Tibial artery (tissue), 4 donors: Measurements from ENCODE around the gene PCDHGB2.
"Not testable (repeated sequence)": the region's sequence is repeated elsewhere in the genome, so short reads cannot be mapped to it uniquely, and the experiment has no call there.

Experiments
- DNase-seq, 2 donors: peaks; one replicate each; pipeline ENCODE4 v3.0.0-alpha.2; 2019
- H3K27ac ChIP-seq, 2 donors: fragments of 200-600 bp; sonication (generic) in 1 of 2; 1 replicate in 1 of 2; 2 replicates in 1 of 2; pipeline ENCODE4 v1.5.1; 2018 to 2019; ENCODE audit warnings: mild to moderate bottlenecking in 1 of 2
- H3K27me3 ChIP-seq, 2 donors: fragments of 200-600 bp; sonication (generic) in 1 of 2; one replicate each; pipeline versions ENCODE4 v1.5.1 to v1.6.0; 2016 to 2019
- H3K36me3 ChIP-seq, 3 donors: fragments of 200-600 bp; sonication (generic) in 2 of 3; one replicate each; pipeline ENCODE4 v1.5.1; 2016 to 2019; ENCODE audit warnings: mild to moderate bottlenecking in 2 of 3
- H3K4me1 ChIP-seq, 4 donors: fragments of 200-600 bp; sonication (generic) in 2 of 4; 1 replicate in 3 of 4; 2 replicates in 1 of 4; pipeline ENCODE4 v1.5.1; 2016 to 2019
- H3K4me3 ChIP-seq, 2 donors: fragments of 200-600 bp; sonication (generic) in 1 of 2; 1 replicate in 1 of 2; 2 replicates in 1 of 2; pipeline ENCODE4 v1.5.1; 2018 to 2019; ENCODE audit warnings: mild to moderate bottlenecking in 2 of 2
- H3K9me3 ChIP-seq, 3 donors: fragments of 200-600 bp; sonication (generic) in 1 of 3; one replicate each; pipeline ENCODE4 v1.5.1; 2016 to 2019
- intact Hi-C: fragments of 100-400 bp; cut with DNase I; formaldehyde crosslinking; loops from one replicate; pipeline ENCODE4 v1.15.0; 2023; ENCODE audit warnings: low total_unique reads
- TF ChIP-seq, protein P1 (sequence below), 2 experiments: fragments of 200-600 bp in 1 of 2; fragments of 450-650 bp in 1 of 2; IDR thresholded peaks; one replicate each; pipeline ENCODE4 v1.5.1; 2017 to 2019; ENCODE audit warnings: antibody characterized with exemption in 2 of 2, mild to moderate bottlenecking in 1 of 2, moderate library complexity in 1 of 2

The PCDHGB2 gene

DNA sequence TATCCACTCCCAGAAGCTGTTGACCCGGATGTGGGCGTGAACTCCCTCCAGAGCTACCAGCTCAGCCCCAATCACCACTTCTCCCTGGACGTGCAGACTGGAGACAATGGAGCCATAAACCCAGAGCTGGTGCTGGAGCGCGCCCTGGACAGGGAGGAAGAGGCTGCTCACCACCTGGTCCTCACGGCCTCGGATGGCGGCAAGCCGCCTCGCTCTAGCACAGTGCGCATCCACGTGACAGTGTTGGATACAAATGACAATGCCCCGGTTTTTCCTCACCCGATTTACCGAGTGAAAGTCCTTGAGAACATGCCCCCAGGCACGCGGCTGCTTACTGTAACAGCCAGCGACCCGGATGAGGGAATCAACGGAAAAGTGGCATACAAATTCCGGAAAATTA lies 33.5 kb downstream of the PCDHGB2 start:
- no peak overlapping the region for H3K4me3 ChIP-seq
- H3K4me1 ChIP-seq: no peaks in the 10 kb centered on the region
- no peak for DNase-seq
- TF ChIP-seq, protein P1, sequence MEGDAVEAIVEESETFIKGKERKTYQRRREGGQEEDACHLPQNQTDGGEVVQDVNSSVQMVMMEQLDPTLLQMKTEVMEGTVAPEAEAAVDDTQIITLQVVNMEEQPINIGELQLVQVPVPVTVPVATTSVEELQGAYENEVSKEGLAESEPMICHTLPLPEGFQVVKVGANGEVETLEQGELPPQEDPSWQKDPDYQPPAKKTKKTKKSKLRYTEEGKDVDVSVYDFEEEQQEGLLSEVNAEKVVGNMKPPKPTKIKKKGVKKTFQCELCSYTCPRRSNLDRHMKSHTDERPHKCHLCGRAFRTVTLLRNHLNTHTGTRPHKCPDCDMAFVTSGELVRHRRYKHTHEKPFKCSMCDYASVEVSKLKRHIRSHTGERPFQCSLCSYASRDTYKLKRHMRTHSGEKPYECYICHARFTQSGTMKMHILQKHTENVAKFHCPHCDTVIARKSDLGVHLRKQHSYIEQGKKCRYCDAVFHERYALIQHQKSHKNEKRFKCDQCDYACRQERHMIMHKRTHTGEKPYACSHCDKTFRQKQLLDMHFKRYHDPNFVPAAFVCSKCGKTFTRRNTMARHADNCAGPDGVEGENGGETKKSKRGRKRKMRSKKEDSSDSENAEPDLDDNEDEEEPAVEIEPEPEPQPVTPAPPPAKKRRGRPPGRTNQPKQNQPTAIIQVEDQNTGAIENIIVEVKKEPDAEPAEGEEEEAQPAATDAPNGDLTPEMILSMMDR (IDR thresholded peaks at IDR 0.05): no peak
- intact Hi-C loops: no loop called here
- peaks cover 37 to 98% (median 84%) of the 10 kb centered on the region in 3 donors for H3K9me3 ChIP-seq
- H3K36me3 ChIP-seq: peaks cover 4 to 63% (median 45%) of the 10 kb centered on the region in 3 donors
- no peaks in the 10 kb centered on the region for H3K27me3 ChIP-seq
- H3K27ac ChIP-seq: no peak overlapping the region

DNA sequence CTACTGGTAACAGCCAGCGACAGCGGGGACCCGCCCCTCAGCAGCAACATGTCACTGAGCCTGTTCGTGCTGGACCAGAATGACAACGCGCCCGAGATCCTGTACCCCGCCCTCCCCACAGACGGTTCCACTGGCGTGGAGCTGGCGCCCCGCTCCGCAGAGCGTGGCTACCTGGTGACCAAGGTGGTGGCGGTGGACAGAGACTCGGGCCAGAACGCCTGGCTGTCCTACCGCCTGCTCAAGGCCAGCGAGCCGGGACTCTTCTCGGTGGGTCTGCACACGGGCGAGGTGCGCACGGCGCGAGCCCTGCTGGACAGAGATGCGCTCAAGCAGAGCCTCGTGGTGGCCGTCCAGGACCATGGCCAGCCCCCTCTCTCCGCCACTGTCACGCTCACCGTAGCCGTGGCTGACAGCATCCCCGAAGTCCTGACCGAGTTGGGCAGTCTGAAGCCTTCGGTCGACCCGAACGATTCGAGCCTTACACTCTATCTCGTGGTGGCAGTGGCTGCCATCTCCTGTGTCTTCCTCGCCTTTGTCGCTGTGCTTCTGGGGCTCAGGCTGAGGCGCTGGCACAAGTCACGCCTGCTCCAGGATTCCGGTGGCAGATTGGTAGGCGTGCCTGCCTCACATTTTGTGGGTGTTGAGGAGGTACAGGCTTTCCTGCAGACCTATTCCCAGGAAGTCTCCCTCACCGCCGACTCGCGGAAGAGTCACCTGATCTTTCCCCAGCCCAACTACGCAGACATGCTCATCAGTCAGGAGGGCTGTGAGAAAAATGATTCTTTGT lies 34.8 kb downstream of the PCDHGB2 start:
- DNase-seq, H3K4me3 ChIP-seq, H3K27me3 ChIP-seq, H3K27ac ChIP-seq, intact Hi-C loops, H3K4me1 ChIP-seq: not testable (repeated sequence)
- Histone ChIP-seq H3K9me3 (peaks cover 49 to 98% (median 83%) of the 10 kb centered on the region in 3 donors), H3K36me3 (peaks cover 4 to 64% (median 45%) of the 10 kb centered on the region in 3 donors)

DNA sequence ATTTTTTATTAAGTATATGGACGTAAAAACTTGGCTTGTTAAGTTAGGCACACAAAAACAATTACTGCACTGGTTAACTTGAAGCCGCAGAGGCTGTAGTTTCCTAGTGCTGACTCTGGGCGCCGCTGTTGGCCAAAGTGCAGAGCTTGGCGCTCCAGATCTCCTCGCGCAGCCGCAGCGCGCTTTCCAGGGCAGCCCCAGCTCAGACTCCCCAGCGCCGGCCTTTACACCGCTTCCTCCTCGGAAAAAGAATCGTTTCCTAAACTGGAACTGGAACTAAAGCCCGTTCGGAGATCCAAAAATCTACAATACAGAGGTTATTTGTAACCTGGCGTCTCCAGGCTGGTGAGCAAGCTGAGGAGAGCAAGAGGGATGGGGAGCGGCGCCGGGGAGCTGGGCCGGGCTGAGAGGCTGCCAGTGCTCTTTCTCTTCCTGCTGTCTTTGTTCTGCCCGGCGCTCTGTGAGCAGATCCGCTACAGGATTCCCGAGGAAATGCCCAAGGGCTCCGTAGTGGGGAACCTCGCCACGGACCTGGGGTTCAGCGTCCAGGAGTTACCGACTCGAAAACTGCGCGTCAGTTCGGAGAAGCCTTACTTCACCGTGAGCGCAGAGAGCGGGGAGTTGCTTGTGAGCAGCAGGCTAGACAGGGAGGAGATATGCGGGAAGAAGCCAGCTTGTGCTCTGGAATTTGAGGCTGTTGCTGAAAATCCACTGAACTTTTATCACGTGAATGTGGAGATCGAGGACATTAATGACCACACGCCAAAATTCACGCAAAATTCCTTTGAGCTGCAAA lies 38.2 kb downstream of the PCDHGB2 start, which contains the start of gene PCDHGB5:
Gene PCDHGB5, plus strand, starts transcription at position 192 of the 796 bp plus-strand sequence. Its CDS starts 181 bp downstream, at position 373.
- DNase-seq: not testable (repeated sequence)

DNA sequence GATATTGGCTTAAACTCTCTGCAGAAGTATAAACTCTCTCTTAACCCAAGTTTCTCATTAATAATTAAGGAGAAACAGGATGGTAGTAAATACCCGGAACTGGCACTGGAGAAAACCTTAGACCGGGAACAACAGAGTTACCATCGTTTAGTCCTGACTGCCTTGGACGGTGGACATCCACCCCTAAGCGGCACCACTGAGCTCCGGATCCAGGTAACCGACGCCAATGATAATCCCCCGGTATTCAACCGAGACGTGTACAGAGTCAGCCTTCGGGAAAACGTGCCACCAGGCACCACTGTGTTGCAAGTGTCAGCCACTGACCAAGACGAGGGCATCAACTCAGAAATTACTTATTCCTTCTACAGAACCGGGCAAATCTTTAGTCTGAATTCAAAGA lies 38.8 kb downstream of the PCDHGB2 start:
- no peak for DNase-seq
- H3K27me3 ChIP-seq: no peaks in the 10 kb centered on the region
- intact Hi-C loops: no loop called here
- no peak overlapping the region for H3K4me3 ChIP-seq
- TF ChIP-seq, protein P1 (IDR thresholded peaks at IDR 0.05): no peak
- H3K27ac ChIP-seq: no peak overlapping the region
- H3K9me3 ChIP-seq: peaks cover 48 to 98% (median 89%) of the 10 kb centered on the region in 3 donors
- H3K36me3 ChIP-seq: peaks cover 5 to 53% (median 31%) of the 10 kb centered on the region in 3 donors
- no peaks in the 10 kb centered on the region for H3K4me1 ChIP-seq

More for the DNA sequence above, 38.2 kb downstream of the PCDHGB2 start, which contains the start of gene PCDHGB5:
- H3K4me1 ChIP-seq, intact Hi-C loops, H3K27ac ChIP-seq, H3K27me3 ChIP-seq: not testable (repeated sequence)
- Histone ChIP-seq H3K9me3 (peaks cover 52 to 98% (median 89%) of the 10 kb centered on the region in 3 donors), H3K36me3 (peaks cover 3 to 50% (median 31%) of the 10 kb centered on the region in 3 donors), H3K4me3 (peak within 1 kb of the TSS; percentile 31 to 38)
- TF ChIP-seq, protein P1 (IDR thresholded peaks at IDR 0.05): peak in 1 of 2 experiments; percentile 44

DNA sequence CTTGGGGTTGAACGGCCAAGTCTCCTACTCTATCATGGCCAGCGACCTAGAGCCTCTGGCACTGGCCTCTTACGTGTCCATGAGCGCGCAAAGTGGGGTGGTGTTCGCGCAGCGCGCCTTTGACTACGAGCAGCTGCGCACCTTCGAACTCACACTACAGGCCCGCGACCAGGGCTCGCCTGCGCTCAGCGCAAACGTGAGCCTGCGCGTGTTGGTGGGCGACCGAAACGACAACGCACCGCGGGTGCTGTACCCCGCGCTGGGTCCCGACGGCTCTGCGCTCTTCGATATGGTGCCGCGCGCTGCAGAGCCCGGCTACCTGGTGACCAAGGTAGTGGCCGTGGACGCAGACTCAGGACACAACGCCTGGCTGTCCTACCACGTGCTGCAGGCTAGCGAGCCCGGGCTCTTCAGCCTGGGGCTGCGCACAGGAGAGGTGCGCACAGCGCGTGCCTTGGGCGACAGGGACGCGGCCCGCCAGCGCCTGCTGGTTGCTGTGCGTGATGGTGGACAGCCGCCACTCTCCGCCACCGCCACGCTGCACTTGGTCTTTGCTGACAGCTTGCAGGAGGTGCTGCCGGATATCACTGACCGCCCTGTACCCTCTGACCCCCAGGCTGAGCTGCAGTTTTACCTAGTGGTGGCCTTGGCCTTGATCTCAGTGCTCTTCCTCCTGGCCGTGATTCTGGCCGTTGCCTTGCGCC lies 39.9 kb downstream of the PCDHGB2 start:
- intact Hi-C loops: no loop called here
- TF ChIP-seq, protein P1 (IDR thresholded peaks at IDR 0.05): no peak
- peaks cover 6 to 54% (median 37%) of the 10 kb centered on the region in 3 donors for H3K36me3 ChIP-seq
- no peaks in the 10 kb centered on the region for H3K4me1 ChIP-seq
- peak in 1 of 2 donors; percentile 43 for DNase-seq
- peaks cover 40 to 98% (median 89%) of the 10 kb centered on the region in 3 donors for H3K9me3 ChIP-seq
- H3K4me3 ChIP-seq: no peak overlapping the region
- H3K27ac ChIP-seq: no peak overlapping the region
- no peaks in the 10 kb centered on the region for H3K27me3 ChIP-seq
